ENCODE results near the gene VSTM4.

The VSTM4 gene

DNA sequence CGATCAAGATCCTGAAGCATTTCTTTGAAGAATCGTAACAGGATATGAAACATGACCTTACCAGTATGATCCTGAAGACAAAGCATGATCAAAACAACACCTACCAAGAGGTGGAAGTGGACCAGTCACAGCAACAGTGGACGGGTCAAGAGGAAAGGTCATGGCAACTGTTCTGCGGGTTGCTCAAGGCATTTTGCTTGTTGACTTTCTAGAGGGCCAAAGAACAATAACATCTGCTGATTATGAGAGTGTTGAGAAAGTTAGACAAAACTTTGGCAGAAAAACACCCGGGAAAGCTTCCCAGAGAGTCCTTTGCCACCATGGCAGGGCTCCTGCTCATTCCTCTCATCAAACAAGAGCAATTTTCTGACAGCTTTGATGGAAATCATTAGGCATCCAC is 110.1 kb downstream of the VSTM4 start:
- no peaks in the 10 kb centered on the region for H3K79me2 ChIP-seq (ENCODE audit: insufficient read depth, low read length)
- no peak overlapping the region for H2AFZ ChIP-seq (ENCODE audit: low read depth, low read length)
- DNase-seq (no peak), ATAC-seq (ENCODE audit: insufficient read depth, low read depth) (no peak)
- no peaks in the 10 kb centered on the region for H3K9me3 ChIP-seq (ENCODE audit: insufficient read depth, low read length, severe bottlenecking)
- no peak for TF ChIP-seq EZH2 (IDR thresholded peaks at IDR 0.05; ENCODE audit: borderline replicate concordance, low read depth, low read length, severe bottlenecking)
- TF ChIP-seq, protein P1, sequence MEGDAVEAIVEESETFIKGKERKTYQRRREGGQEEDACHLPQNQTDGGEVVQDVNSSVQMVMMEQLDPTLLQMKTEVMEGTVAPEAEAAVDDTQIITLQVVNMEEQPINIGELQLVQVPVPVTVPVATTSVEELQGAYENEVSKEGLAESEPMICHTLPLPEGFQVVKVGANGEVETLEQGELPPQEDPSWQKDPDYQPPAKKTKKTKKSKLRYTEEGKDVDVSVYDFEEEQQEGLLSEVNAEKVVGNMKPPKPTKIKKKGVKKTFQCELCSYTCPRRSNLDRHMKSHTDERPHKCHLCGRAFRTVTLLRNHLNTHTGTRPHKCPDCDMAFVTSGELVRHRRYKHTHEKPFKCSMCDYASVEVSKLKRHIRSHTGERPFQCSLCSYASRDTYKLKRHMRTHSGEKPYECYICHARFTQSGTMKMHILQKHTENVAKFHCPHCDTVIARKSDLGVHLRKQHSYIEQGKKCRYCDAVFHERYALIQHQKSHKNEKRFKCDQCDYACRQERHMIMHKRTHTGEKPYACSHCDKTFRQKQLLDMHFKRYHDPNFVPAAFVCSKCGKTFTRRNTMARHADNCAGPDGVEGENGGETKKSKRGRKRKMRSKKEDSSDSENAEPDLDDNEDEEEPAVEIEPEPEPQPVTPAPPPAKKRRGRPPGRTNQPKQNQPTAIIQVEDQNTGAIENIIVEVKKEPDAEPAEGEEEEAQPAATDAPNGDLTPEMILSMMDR (IDR thresholded peaks at IDR 0.05; ENCODE audit: borderline replicate concordance, extremely low read depth, low read length, poor library complexity, severe bottlenecking), result no peak
- no peak overlapping the region for H3K4me2 ChIP-seq (ENCODE audit: insufficient read depth, low read length)
- H3K27me3 ChIP-seq (ENCODE audit: insufficient read depth, low read length, poor library complexity), result no peaks in the 10 kb centered on the region
- no peak overlapping the region for H3K4me3 ChIP-seq (ENCODE audit: low read depth in 1 of 2, low read length in 2 of 2)
- no peak overlapping the region for H3K9ac ChIP-seq (ENCODE audit: low read depth, low read length)
- no peaks in the 10 kb centered on the region for H4K20me1 ChIP-seq (ENCODE audit: insufficient read depth, low read length)
- H3K4me1 ChIP-seq (ENCODE audit: insufficient read depth, low read length), result no peaks in the 10 kb centered on the region
- H3K27ac ChIP-seq (ENCODE audit: low read length), result no peak overlapping the region
- H3K36me3 ChIP-seq (ENCODE audit: insufficient read depth, low read length), result no peaks in the 10 kb centered on the region

DNA sequence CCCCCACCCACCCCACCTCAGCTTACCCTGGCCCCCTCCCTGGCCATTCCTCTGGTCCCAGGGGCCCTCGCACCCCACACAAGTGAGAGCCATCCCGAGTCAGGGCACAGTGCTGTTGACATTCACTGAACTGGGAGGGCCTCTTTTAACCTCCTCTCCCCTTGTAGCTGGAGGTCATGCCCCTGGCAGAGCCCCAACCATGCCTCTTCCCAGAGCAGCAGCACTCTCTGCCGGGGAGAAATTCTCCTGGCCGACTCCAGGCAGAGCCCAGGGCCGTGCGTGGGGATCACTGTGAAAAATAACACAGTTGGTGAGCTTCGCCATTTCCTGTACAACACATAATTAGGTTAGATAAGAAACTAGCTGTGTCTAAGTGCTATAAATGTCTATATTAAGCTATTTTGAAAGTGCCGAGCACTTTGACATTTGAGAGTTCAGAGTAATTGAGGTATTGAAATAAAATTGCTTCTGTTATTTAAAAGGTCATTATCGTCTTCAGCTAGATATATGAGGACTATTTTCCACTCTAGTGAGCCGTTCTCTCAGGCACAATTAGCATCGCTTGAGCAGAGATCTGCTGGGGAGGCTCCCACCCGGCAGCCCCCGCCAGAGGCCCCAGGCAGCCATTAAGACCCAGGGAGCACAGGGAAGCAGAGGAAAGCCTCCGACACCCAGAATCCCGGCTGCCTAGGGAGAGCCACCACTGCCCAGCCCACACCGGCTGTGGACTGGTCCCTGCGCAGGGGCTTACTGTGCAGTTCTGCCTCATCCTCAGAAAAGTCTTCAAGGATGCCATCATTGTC is 113.3 kb downstream of the VSTM4 start:
- H3K27ac ChIP-seq (ENCODE audit: low read length), result no peak overlapping the region

DNA sequence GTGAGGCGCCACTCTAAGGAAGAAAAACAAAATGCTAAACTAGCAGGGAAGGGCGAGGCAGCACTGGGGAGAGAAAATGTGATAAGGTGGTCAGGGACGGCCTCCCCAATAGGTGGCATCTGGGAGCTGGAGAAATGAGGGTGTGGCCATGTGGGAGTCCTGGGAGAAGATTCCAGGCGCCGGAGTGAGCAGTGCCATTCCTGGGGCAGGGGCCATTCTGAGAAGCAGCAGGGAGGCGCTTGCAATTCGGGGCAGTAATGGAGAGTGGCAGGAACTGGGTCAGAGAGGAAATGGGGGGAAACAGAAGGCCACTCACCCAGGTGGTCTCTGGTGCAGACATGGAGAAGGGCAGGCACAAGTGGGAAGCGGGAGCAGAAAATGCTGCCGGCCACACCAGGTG is 113.9 kb downstream of the VSTM4 start:
- Histone ChIP-seq H3K36me3 (ENCODE audit: insufficient read depth, low read length) (no peaks in the 10 kb centered on the region), H3K79me2 (ENCODE audit: insufficient read depth, low read length) (no peaks in the 10 kb centered on the region), H3K4me3 (ENCODE audit: low read depth in 1 of 2, low read length in 2 of 2) (no peak overlapping the region), H3K9me3 (ENCODE audit: insufficient read depth, low read length, severe bottlenecking) (no peaks in the 10 kb centered on the region), H3K4me1 (ENCODE audit: insufficient read depth, low read length) (no peaks in the 10 kb centered on the region), H3K9ac (ENCODE audit: low read depth, low read length) (no peak overlapping the region), H4K20me1 (ENCODE audit: insufficient read depth, low read length) (no peaks in the 10 kb centered on the region), H3K27ac (ENCODE audit: low read length) (no peak overlapping the region), H3K27me3 (ENCODE audit: insufficient read depth, low read length, poor library complexity) (no peaks in the 10 kb centered on the region), H3K4me2 (ENCODE audit: insufficient read depth, low read length) (no peak overlapping the region), H2AFZ (ENCODE audit: low read depth, low read length) (no peak overlapping the region)
- no peak for ATAC-seq (ENCODE audit: insufficient read depth, low read depth)
- TF ChIP-seq, protein P1 (IDR thresholded peaks at IDR 0.05; ENCODE audit: borderline replicate concordance, extremely low read depth, low read length, poor library complexity, severe bottlenecking), result no peak
- no peak for TF ChIP-seq EZH2 (IDR thresholded peaks at IDR 0.05; ENCODE audit: borderline replicate concordance, low read depth, low read length, severe bottlenecking)
- no peak for DNase-seq

More for the DNA sequence above, 113.3 kb downstream of the VSTM4 start:
- Histone ChIP-seq H4K20me1 (ENCODE audit: insufficient read depth, low read length) (no peaks in the 10 kb centered on the region), H3K4me3 (ENCODE audit: low read depth in 1 of 2, low read length in 2 of 2) (no peak overlapping the region), H3K9me3 (ENCODE audit: insufficient read depth, low read length, severe bottlenecking) (no peaks in the 10 kb centered on the region), H3K27me3 (ENCODE audit: insufficient read depth, low read length, poor library complexity) (no peaks in the 10 kb centered on the region), H2AFZ (ENCODE audit: low read depth, low read length) (no peak overlapping the region), H3K36me3 (ENCODE audit: insufficient read depth, low read length) (no peaks in the 10 kb centered on the region), H3K9ac (ENCODE audit: low read depth, low read length) (no peak overlapping the region), H3K4me1 (ENCODE audit: insufficient read depth, low read length) (no peaks in the 10 kb centered on the region), H3K4me2 (ENCODE audit: insufficient read depth, low read length) (no peak overlapping the region), H3K79me2 (ENCODE audit: insufficient read depth, low read length) (no peaks in the 10 kb centered on the region)
- no peak for ATAC-seq (ENCODE audit: insufficient read depth, low read depth)
- TF ChIP-seq, protein P1 (IDR thresholded peaks at IDR 0.05; ENCODE audit: borderline replicate concordance, extremely low read depth, low read length, poor library complexity, severe bottlenecking), result no peak
- no peak for TF ChIP-seq EZH2 (IDR thresholded peaks at IDR 0.05; ENCODE audit: borderline replicate concordance, low read depth, low read length, severe bottlenecking)
- no peak for DNase-seq

Data from DND-41 (cell line).